Gastrocnemius medialis (tissue), 4 donors: ENCODE results near the gene B3GNT2. TPM values are rescaled to one million over a fixed set of nuclear protein-coding genes. Genes with fewer than 3 reads are reported as not detected.
A peak's percentile ranks its signal among the peaks of the same experiment; 100 is the strongest.

Experiments
- ATAC-seq, 2 donors: fragments of 150-250 bp; one replicate each; pipeline ENCODE4 v1.9.1; 2016
- DNase-seq, 2 donors: peaks; one replicate each; pipeline ENCODE4 v3.0.0-alpha.2; 2019
- H3K27ac ChIP-seq, 4 donors: fragments of 200-600 bp; sonication (generic); 1 replicate in 1 of 4; 2 replicates in 3 of 4; pipeline ENCODE4 v1.5.1; 2016 to 2018; ENCODE audit warnings: mild to moderate bottlenecking in 2 of 4, moderate library complexity in 1 of 4
- H3K27me3 ChIP-seq, 3 donors: fragments of 200-600 bp; sonication (generic) in 2 of 3; 1 replicate in 1 of 3; 2 replicates in 2 of 3; pipeline versions ENCODE4 v1.5.1 to v1.6.0; 2016 to 2019; ENCODE audit warnings: mild to moderate bottlenecking in 1 of 3, moderate library complexity in 1 of 3
- H3K36me3 ChIP-seq, 2 donors: fragments of 200-600 bp; sonication (generic) in 1 of 2; one replicate each; pipeline ENCODE4 v1.5.1; 2017 to 2018
- H3K4me1 ChIP-seq, 2 donors: fragments of 200-600 bp; sonication (generic) in 1 of 2; one replicate each; pipeline ENCODE4 v1.5.1; 2016 to 2017; ENCODE audit warnings: mild to moderate bottlenecking in 2 of 2
- H3K4me3 ChIP-seq, 4 donors: fragments of 200-600 bp; sonication (generic) in 3 of 4; 1 replicate in 1 of 4; 2 replicates in 3 of 4; pipeline ENCODE4 v1.5.1; 2016 to 2019; ENCODE audit warnings: mild to moderate bottlenecking in 2 of 4
- H3K9me3 ChIP-seq, 3 donors: fragments of 200-600 bp; sonication (generic) in 2 of 3; 1 replicate in 1 of 3; 2 replicates in 2 of 3; pipeline ENCODE4 v1.5.1; 2016 to 2019
- CTCF ChIP-seq, 5 experiments: fragments of 450-650 bp in 3 of 5; fragments of 200-600 bp in 2 of 5; sonication (generic) in 2 of 5; IDR thresholded peaks in 4 of 5; conservative IDR thresholded peaks in 1 of 5; 1 replicate in 4 of 5; 2 replicates in 1 of 5; pipeline ENCODE4 v1.5.1; 2016 to 2019; ENCODE audit warnings: antibody characterized with exemption in 5 of 5, mild to moderate bottlenecking in 3 of 5, moderate library complexity in 3 of 5
- POLR2A ChIP-seq, 2 donors: fragments of 450-650 bp; IDR thresholded peaks; one replicate each; pipeline ENCODE4 v1.6.1; 2017; ENCODE audit warnings: antibody characterized with exemption in 2 of 2, mild to moderate bottlenecking in 2 of 2, moderate library complexity in 2 of 2
- in situ Hi-C, 4 donors: fragments of 200-750 bp; cut with MboI; loops; one replicate each; pipeline versions ENCODE4 v1.15.0 to v1.8.0; 2017; ENCODE audit warnings: low sequenced_read_pairs in 4 of 4
- intact Hi-C: fragments of 100-400 bp; cut with DNase I; formaldehyde crosslinking; loops from one replicate; pipeline ENCODE4 v1.15.1; 2023; ENCODE audit warnings: low total_unique reads
- total RNA-seq, 4 donors: library from RNA; depleted of rRNA; stranded (reverse); fragments of >200 nt; gene quantifications; one replicate each; pipeline versions ENCODE4 v1.1.0 to v1.2.3, GENCODE V29; 2016

The B3GNT2 gene
- total RNA-seq, 4 donors from 2014 or later = 3.6 to 4.8 (median 4.0) TPM

DNA sequence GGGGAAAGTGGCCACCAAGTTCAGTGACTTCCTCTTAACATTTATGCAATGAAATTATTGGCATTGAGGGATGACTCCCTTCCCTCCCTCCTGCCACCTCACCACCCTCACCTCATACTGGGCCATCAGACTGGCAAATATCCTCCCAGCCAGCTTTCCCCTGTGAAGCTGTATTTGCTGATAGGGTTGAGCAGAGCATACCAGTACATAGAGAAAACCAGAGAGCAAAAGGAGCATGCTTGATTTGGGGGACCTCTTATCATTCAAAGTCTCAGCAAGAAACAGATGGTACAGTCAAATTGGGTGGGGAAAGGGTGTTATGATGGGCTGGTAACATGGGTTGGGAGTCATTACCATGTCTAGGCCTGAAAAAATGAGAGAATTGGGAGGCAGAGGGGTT lies 19.1 kb upstream of the B3GNT2 start:
- H3K27me3 ChIP-seq = no peaks in the 10 kb centered on the region
- no peak overlapping the region for H3K4me3 ChIP-seq
- H3K4me1 ChIP-seq = no peaks in the 10 kb centered on the region
- intact Hi-C loops (no loop called here), in situ Hi-C loops (no loop called here)
- no peaks in the 10 kb centered on the region for H3K9me3 ChIP-seq
- no peak overlapping the region for H3K27ac ChIP-seq
- TF ChIP-seq CTCF (IDR thresholded peaks at IDR 0.05 in 4 of 5, conservative IDR thresholded peaks at IDR 0.05 in 1 of 5) (no peak), POLR2A (IDR thresholded peaks at IDR 0.05) (no peak)
- no peak for DNase-seq
- no peak for ATAC-seq
- no peaks in the 10 kb centered on the region for H3K36me3 ChIP-seq

GRCh38 chr2:62177392-62178049 lies 18.4 kb upstream of the B3GNT2 start:
- Histone ChIP-seq H3K27ac (no peak overlapping the region), H3K4me3 (no peak overlapping the region), H3K36me3 (no peaks in the 10 kb centered on the region), H3K9me3 (no peaks in the 10 kb centered on the region), H3K4me1 (no peaks in the 10 kb centered on the region), H3K27me3 (no peaks in the 10 kb centered on the region)
- no peak for DNase-seq
- in situ Hi-C loops = no loop called here
- intact Hi-C loops = no loop called here
- TF ChIP-seq POLR2A (IDR thresholded peaks at IDR 0.05) (no peak), CTCF (IDR thresholded peaks at IDR 0.05 in 4 of 5, conservative IDR thresholded peaks at IDR 0.05 in 1 of 5) (no peak)
- no peak for ATAC-seq

DNA sequence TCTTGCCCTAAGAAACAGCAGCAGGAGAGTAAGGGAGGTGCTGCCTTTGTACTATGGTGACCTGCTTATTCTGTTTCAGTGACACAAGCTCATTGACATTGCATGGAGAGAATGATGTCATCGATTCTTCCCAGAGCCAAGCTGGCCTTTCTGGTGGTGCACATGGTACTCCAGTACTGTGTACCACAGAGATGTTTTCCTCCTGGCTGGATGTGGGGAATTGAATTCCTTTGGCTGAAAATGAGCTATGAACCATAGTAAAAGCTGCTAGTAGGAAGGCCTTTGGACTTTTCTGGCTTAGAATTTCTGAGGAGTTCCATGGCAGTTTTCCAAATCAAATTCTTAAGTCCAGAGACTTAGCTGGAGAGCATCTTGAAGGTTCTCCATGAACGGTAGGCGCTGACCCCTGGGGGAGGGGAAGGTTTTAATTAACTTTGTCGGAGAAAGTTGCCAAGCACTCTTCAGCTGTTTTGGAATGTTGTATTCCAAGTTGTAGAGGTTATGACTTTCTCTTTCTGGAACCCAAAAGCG lies 17.1 kb upstream of the B3GNT2 start:
- H3K4me1 ChIP-seq = no peaks in the 10 kb centered on the region
- intact Hi-C loops = no loop called here
- peak overlapping the region in 1 of 4 donors; percentile 26 for H3K27ac ChIP-seq
- TF ChIP-seq POLR2A (IDR thresholded peaks at IDR 0.05) (no peak), CTCF (IDR thresholded peaks at IDR 0.05 in 4 of 5, conservative IDR thresholded peaks at IDR 0.05 in 1 of 5) (no peak)
- H3K4me3 ChIP-seq = no peak overlapping the region
- ATAC-seq (peak; percentile 55 to 63), DNase-seq (peak in 1 of 2 donors; percentile 23)
- no peaks in the 10 kb centered on the region for H3K27me3 ChIP-seq
- no peaks in the 10 kb centered on the region for H3K9me3 ChIP-seq
- no peaks in the 10 kb centered on the region for H3K36me3 ChIP-seq
- in situ Hi-C loops = no loop called here

DNA sequence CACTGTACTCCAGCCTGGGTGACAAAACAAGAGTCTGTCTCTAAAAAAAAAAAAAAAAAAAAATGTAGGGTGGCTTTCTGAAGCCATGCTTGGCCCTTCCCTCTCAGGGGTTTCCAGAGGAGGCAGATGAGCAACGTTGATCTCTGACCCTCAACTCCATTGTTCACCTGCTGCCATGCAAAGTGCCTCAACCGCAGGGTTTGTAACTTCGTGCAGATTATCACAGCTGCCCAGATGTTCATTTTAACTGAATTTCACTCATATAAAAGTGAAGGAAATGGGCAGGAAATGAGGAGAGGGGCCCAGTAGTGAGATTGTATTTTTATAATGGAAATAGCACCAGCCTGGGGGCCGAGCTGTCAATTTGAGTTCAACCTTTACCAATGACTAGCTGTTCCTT lies 14.9 kb upstream of the B3GNT2 start:
- ATAC-seq = no peak
- Histone ChIP-seq H3K9me3 (no peaks in the 10 kb centered on the region), H3K27ac (no peak overlapping the region), H3K4me3 (no peak overlapping the region), H3K36me3 (no peaks in the 10 kb centered on the region), H3K4me1 (no peaks in the 10 kb centered on the region), H3K27me3 (no peaks in the 10 kb centered on the region)
- no peak for DNase-seq
- intact Hi-C loops (no loop called here), in situ Hi-C loops (no loop called here)
- TF ChIP-seq POLR2A (IDR thresholded peaks at IDR 0.05) (no peak), CTCF (IDR thresholded peaks at IDR 0.05 in 4 of 5, conservative IDR thresholded peaks at IDR 0.05 in 1 of 5) (no peak)
